ENCODE data around the gene DPPA5.
"Not testable (repeated sequence)": the region's sequence is repeated elsewhere in the genome, so short reads cannot be mapped to it uniquely, and the experiment has no call there.

The DPPA5 gene

GRCh38 chr6:73308712-73309534, 45.2 kb downstream of the DPPA5 start:
- TF ChIP-seq EZH2phosphoT487 (IDR thresholded peaks at IDR 0.05; ENCODE audit: borderline replicate concordance, low read length) (no peak), CTCF (IDR thresholded peaks at IDR 0.05; ENCODE audit: low read depth, low read length, poor library complexity, severe bottlenecking) (peak; percentile 65)
- H3K4me1 ChIP-seq (ENCODE audit: control insufficient read depth, low read length): peaks cover 38% of the 10 kb centered on the region
- no peaks in the 10 kb centered on the region for H3K9me3 ChIP-seq (ENCODE audit: control insufficient read depth, insufficient read depth, low read length)
- H3K27ac ChIP-seq (ENCODE audit: low read depth, low read length): peak overlapping the region; percentile 65
- H3F3A ChIP-seq (ENCODE audit: control insufficient read depth, insufficient read depth): no peaks in the 10 kb centered on the region
- peaks cover 12% of the 10 kb centered on the region for H3K36me3 ChIP-seq (ENCODE audit: control insufficient read depth, low read length)
- peaks cover 58% of the 10 kb centered on the region for H3K79me2 ChIP-seq (ENCODE audit: control insufficient read depth, low read length)
- peaks cover 10% of the 10 kb centered on the region; the same call in 1 of the 2 replicates for H4K20me1 ChIP-seq (ENCODE audit: control insufficient read depth, insufficient read depth, low read depth, low read length)
- H3K27me3 ChIP-seq (ENCODE audit: control insufficient read depth, low read length): no peaks in the 10 kb centered on the region
- H3K9me2 ChIP-seq (replicated peaks; ENCODE audit: control insufficient read depth, low read length): no peaks in the 10 kb centered on the region
- H3K4me2 ChIP-seq (ENCODE audit: low read length): peak overlapping the region; percentile 95
- peak overlapping the region; percentile 98 for H3K4me3 ChIP-seq (ENCODE audit: low read length)

GRCh38 chr6:73303773-73304172, 50.3 kb downstream of the DPPA5 start:
- Histone ChIP-seq H3K4me2 (ENCODE audit: low read length) (peak overlapping the region; percentile 5; the same call in 1 of the 2 replicates), H3K79me2 (ENCODE audit: control insufficient read depth, low read length) (peaks cover 90% of the 10 kb centered on the region)
- not testable (repeated sequence) for H3K27ac ChIP-seq (ENCODE audit: low read depth, low read length)

More at GRCh38 chr6:73303773-73304172, 50.3 kb downstream of the DPPA5 start:
- peaks cover 31% of the 10 kb centered on the region for H3K36me3 ChIP-seq (ENCODE audit: control insufficient read depth, low read length)
- not testable (repeated sequence) for H3K9me2 ChIP-seq (replicated peaks; ENCODE audit: control insufficient read depth, low read length); H3F3A ChIP-seq (ENCODE audit: control insufficient read depth, insufficient read depth); H3K4me3 ChIP-seq (ENCODE audit: low read length); H3K27me3 ChIP-seq (ENCODE audit: control insufficient read depth, low read length); H3K9me3 ChIP-seq (ENCODE audit: control insufficient read depth, insufficient read depth, low read length)
- H4K20me1 ChIP-seq (ENCODE audit: control insufficient read depth, insufficient read depth, low read depth, low read length): peaks cover 10% of the 10 kb centered on the region; the same call in 1 of the 2 replicates
- peaks cover 38% of the 10 kb centered on the region for H3K4me1 ChIP-seq (ENCODE audit: control insufficient read depth, low read length)
